Activated CD4-positive, alpha-beta T cell treated with anti-CD3 and anti-CD28 coated beads, Interleukin-2, amount 10 ng/mL, durations not matched to agents 24 days and 14 days (primary cell): ENCODE measurements around the gene NEDD4L. TPM values are rescaled to one million over a fixed set of nuclear protein-coding genes. Genes with fewer than 3 reads are reported as not detected.

Experiments
- DNase-seq: peaks from one replicate; pipeline ENCODE4 v3.0.0; 2022
- H3K27ac Mint-ChIP-seq: one replicate; pipeline ENCODE4 v1.8.0; 2022; ENCODE audit warnings: mild to moderate bottlenecking, mixed read lengths
- H3K27me3 Mint-ChIP-seq: one replicate; pipeline ENCODE4 v1.8.0; 2022; ENCODE audit warnings: mixed read lengths
- H3K36me3 Mint-ChIP-seq: one replicate; pipeline ENCODE4 v1.8.0; 2022; ENCODE audit warnings: low read depth, mild to moderate bottlenecking, mixed read lengths
- H3K4me1 Mint-ChIP-seq: one replicate; pipeline ENCODE4 v1.8.0; 2021; ENCODE audit warnings: mixed read lengths
- H3K4me3 Mint-ChIP-seq: one replicate; pipeline ENCODE4 v1.8.0; 2022; ENCODE audit warnings: mild to moderate bottlenecking, moderate library complexity, mixed read lengths
- H3K9me3 Mint-ChIP-seq: one replicate; pipeline ENCODE4 v1.8.0; 2021; ENCODE audit warnings: mixed read lengths
- intact Hi-C: fragments of 100-400 bp; cut with micrococcal nuclease; formaldehyde crosslinking; loops from one replicate; pipeline ENCODE4 v1.15.1; 2023
- total RNA-seq: library from RNA; stranded (reverse); gene quantifications from 2 replicates; pipeline ENCODE4 v1.2.3, GENCODE V29; 2022

NEDD4L gene
- total RNA-seq, 1 donor from 2014 or later: 4.2 TPM

GRCh38 chr18:58069721-58070292, 25.8 kb downstream of the NEDD4L start:
- Mint-ChIP-seq H3K9me3 (no peaks in the 10 kb centered on the region), H3K36me3 (no peaks in the 10 kb centered on the region), H3K4me3 (no peak overlapping the region), H3K27me3 (peaks cover 18% of the 10 kb centered on the region), H3K27ac (no peak overlapping the region), H3K4me1 (no peaks in the 10 kb centered on the region)
- DNase-seq: no peak
- intact Hi-C loops: no loop called here

DNA sequence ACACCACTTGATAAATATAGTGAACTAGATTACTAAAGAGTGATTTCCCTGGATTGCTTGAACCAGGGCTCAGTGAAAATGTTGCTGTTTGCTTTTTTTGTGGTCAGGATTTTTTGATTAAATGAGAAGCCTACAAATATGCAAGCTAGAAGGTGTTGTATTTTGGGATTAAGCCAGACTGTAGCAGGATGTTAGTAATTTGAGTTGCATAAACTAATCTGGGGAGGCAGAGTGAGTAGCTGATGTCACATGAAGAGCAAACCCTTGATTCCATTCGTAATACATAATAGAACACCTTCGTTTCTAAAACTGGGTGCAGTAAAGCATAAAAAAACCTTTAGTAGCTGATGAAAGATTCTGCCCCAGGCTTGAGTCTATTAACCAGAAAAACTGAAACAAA, 32.0 kb downstream of the NEDD4L start:
- Mint-ChIP-seq H3K27ac (no peak overlapping the region), H3K27me3 (peaks cover 12% of the 10 kb centered on the region), H3K4me3 (no peak overlapping the region), H3K4me1 (no peaks in the 10 kb centered on the region), H3K9me3 (no peaks in the 10 kb centered on the region), H3K36me3 (no peaks in the 10 kb centered on the region)
- no peak for DNase-seq
- intact Hi-C loops: no loop called here

DNA sequence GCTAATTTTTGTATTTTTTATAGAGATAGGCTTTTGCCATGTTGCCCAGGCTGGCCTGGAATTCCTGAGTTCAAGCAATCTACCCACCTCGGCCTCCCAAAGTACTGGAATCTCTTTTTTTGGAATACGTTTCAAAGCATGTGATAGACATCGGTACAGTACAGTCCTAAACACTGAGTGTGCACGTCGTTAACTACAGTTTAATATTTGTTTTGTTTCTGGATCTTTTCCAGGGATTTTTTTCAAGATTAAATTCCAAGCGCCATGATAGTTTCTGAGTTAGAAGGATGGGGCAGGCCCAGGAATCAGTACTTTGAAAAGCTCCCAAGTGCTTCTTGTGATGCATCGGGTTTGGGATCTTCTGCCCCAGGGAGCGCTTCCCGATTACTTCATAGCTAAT, 33.3 kb downstream of the NEDD4L start:
- Mint-ChIP-seq H3K4me3 (no peak overlapping the region), H3K27ac (no peak overlapping the region), H3K9me3 (no peaks in the 10 kb centered on the region), H3K4me1 (no peaks in the 10 kb centered on the region), H3K27me3 (peaks cover 6% of the 10 kb centered on the region), H3K36me3 (no peaks in the 10 kb centered on the region)
- no peak for DNase-seq
- intact Hi-C loops: no loop called here

DNA sequence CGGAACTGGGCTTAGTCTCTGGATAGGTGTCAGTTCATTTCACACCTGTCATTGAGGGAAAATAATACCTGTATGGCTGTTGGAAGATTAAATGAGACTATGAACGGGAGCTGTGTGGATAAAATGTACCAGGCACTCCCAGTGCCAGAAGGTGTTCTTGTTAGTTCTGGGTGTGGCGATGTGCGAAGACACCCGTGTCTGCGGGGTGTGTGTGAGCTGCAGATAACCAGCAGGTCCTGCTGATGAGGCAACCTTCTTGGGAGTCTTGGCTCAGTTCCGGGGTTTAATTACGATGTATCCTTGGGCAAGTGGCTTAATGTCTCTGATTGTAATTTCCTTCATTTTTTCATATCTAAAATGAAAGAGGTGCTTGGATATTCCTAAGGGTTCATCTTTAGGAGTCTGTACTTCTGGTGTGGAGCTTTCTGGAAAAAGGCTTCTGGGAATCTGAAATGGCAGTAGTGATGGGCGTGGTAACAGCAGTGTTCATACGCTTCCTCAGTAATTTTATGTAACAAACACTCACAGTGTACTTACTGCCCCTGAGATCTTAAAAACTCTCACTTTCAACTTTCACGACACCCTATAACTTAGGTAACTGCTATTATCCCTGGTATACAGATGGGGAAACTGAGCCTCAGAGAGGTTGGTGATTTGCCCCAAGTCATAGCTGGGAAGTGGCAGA, 35.0 kb downstream of the NEDD4L start:
- Mint-ChIP-seq H3K9me3 (no peaks in the 10 kb centered on the region), H3K27ac (no peak overlapping the region), H3K36me3 (no peaks in the 10 kb centered on the region), H3K4me3 (no peak overlapping the region), H3K4me1 (no peaks in the 10 kb centered on the region), H3K27me3 (peaks cover 3% of the 10 kb centered on the region)
- DNase-seq: no peak
- intact Hi-C loops: no loop called here

DNA sequence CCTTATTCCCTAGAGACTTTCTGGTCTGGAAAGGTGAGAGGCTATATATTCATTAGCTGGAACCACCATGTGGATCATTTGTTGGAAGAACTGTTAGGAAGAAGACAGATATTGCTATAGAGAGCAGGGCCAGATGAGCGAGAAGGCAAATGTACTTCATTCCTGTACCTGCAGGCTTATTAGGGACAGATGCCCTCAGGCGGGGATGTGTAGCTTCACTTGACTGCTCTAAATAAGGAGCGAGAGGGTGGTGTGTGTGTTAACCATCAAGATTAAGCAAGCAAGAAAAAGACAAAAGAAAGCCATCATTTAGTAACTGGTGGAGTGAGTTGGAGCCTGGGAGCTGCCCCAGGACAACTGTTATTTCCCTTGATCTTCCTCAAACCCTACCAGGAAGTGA, 36.4 kb downstream of the NEDD4L start:
- H3K4me3 Mint-ChIP-seq: no peak overlapping the region
- peaks cover 7% of the 10 kb centered on the region for H3K27me3 Mint-ChIP-seq
- DNase-seq: no peak
- H3K9me3 Mint-ChIP-seq: no peaks in the 10 kb centered on the region
- H3K4me1 Mint-ChIP-seq: no peaks in the 10 kb centered on the region
- H3K36me3 Mint-ChIP-seq: no peaks in the 10 kb centered on the region
- no peak overlapping the region for H3K27ac Mint-ChIP-seq
- intact Hi-C loops: no loop called here

DNA sequence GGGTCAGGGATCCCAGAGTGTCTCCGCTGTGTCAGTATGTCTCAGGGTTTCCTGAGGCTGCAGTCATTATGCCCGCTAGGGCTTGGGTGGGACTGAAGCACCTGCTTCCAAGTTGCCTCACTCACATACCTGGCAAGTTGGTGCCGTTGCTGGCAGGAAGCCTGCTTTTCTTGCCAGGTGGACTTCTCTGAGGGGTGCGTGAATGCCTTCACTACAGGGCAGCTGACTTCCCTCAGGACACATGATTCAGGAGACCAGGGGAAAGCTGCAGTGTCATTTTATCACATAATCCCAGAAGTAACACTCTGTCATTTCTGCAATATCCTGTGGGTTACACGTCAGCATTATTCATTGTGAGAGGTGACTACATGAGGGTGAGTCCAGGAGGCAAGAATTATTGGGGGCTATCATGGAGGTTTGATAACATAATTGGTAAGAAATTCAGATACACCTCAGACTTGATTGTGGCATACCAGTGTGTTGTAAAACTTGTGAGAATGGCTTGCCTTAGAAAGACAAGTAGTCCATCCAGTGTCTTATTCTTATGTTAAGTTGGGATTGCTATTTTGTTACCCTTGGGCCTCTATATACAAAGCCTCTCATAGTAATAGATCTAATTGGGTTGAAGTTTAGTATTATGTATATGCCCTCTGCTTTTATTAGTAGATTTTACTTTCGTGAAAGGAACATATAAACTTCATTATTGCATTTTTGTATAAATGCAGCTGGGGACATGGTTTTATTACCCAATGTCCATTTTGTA, 44.1 kb downstream of the NEDD4L start:
- Mint-ChIP-seq H3K27me3 (peaks cover 12% of the 10 kb centered on the region), H3K27ac (no peak overlapping the region), H3K4me3 (no peak overlapping the region), H3K4me1 (peaks cover 4% of the 10 kb centered on the region), H3K9me3 (no peaks in the 10 kb centered on the region), H3K36me3 (no peaks in the 10 kb centered on the region)
- no peak for DNase-seq
- intact Hi-C loops: no loop called here

- Mint-ChIP-seq H3K4me1 (peaks cover 4% of the 10 kb centered on the region), H3K27ac (no peak overlapping the region), H3K4me3 (no peak overlapping the region), H3K36me3 (no peaks in the 10 kb centered on the region), H3K9me3 (no peaks in the 10 kb centered on the region), H3K27me3 (peaks cover 12% of the 10 kb centered on the region)
- intact Hi-C loops: no loop called here
- no peak for DNase-seq
These were observed 44.7 kb downstream of the NEDD4L start for GRCh38 chr18:58088691-58089065.

- DNase-seq: no peak
- H3K4me3 Mint-ChIP-seq: no peak overlapping the region
- no peaks in the 10 kb centered on the region for H3K9me3 Mint-ChIP-seq
- no peak overlapping the region for H3K27ac Mint-ChIP-seq
- intact Hi-C loops: no loop called here
- H3K4me1 Mint-ChIP-seq: peaks cover 4% of the 10 kb centered on the region
- H3K27me3 Mint-ChIP-seq: peaks cover 6% of the 10 kb centered on the region
- H3K36me3 Mint-ChIP-seq: no peaks in the 10 kb centered on the region
These were observed 47.1 kb downstream of the NEDD4L start for GRCh38 chr18:58091099-58091611.

- Mint-ChIP-seq H3K36me3 (no peaks in the 10 kb centered on the region), H3K4me1 (no peaks in the 10 kb centered on the region), H3K4me3 (no peak overlapping the region), H3K9me3 (no peaks in the 10 kb centered on the region), H3K27ac (no peak overlapping the region), H3K27me3 (no peaks in the 10 kb centered on the region)
- intact Hi-C loops: no loop called here
- no peak for DNase-seq
These were observed 49.3 kb downstream of the NEDD4L start for GRCh38 chr18:58093311-58093803.

- Mint-ChIP-seq H3K27ac (no peak overlapping the region), H3K4me3 (no peak overlapping the region), H3K9me3 (no peaks in the 10 kb centered on the region)
These were observed 51.2 kb downstream of the NEDD4L start for GRCh38 chr18:58095222-58095621.

GRCh38 chr18:58095655-58096054, 51.6 kb downstream of the NEDD4L start:
- no peak for DNase-seq
- Mint-ChIP-seq H3K36me3 (no peaks in the 10 kb centered on the region), H3K27ac (no peak overlapping the region), H3K4me3 (no peak overlapping the region), H3K4me1 (no peaks in the 10 kb centered on the region), H3K27me3 (no peaks in the 10 kb centered on the region), H3K9me3 (no peaks in the 10 kb centered on the region)
- intact Hi-C loops: no loop called here

More at GRCh38 chr18:58095222-58095621, 51.2 kb downstream of the NEDD4L start:
- H3K27me3 Mint-ChIP-seq: no peaks in the 10 kb centered on the region
- no peaks in the 10 kb centered on the region for H3K36me3 Mint-ChIP-seq
- no peaks in the 10 kb centered on the region for H3K4me1 Mint-ChIP-seq
- intact Hi-C loops: no loop called here
- DNase-seq: no peak

- H3K27ac Mint-ChIP-seq: no peak overlapping the region
- intact Hi-C loops: no loop called here
These were observed 52.6 kb downstream of the NEDD4L start for GRCh38 chr18:58096658-58097057.

DNA sequence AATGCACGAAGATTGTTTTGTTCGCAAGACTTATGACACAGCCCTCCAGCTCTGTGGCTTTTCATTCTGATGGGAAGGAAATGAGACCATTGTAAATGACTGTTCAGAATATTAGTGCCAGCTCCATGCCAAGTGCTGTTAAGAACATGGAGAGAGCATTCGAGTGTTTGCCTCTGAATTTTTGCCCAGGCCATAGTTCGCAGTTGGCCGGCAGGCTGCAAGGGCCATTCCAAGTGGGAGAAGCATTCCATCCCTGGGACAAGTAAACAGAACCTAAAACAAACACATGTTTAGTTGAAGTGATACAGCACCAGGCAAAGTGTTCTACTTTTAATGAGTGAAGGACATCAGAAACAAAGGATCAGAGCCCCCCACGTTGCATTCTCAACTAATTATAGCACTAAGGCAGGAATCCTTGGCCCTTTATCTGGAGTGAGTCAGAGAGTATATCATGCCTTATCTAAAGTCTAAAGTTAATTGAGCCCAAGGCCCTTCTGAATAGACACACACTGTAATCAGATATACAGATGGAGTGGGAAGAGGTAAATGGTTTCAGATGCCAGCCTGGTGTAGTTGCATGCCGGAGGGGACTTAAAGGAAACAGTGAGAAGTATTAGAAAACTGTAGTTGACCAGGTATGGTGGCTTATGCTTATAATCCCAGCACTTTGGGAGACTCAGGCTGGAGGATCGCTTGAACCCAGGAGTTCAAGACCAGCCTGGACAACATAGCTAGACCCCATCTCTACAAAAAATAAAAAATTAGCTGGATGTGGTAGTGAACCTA, 53.3 kb downstream of the NEDD4L start:
- no peak for DNase-seq
- Mint-ChIP-seq H3K27me3 (peaks cover 11% of the 10 kb centered on the region), H3K36me3 (no peaks in the 10 kb centered on the region), H3K9me3 (no peaks in the 10 kb centered on the region), H3K4me3 (no peak overlapping the region), H3K4me1 (no peaks in the 10 kb centered on the region), H3K27ac (no peak overlapping the region)
- intact Hi-C loops: no loop called here

More at GRCh38 chr18:58096658-58097057, 52.6 kb downstream of the NEDD4L start:
- H3K36me3 Mint-ChIP-seq: no peaks in the 10 kb centered on the region
- no peaks in the 10 kb centered on the region for H3K4me1 Mint-ChIP-seq
- H3K9me3 Mint-ChIP-seq: no peaks in the 10 kb centered on the region
- no peak overlapping the region for H3K4me3 Mint-ChIP-seq
- peaks cover 6% of the 10 kb centered on the region for H3K27me3 Mint-ChIP-seq
- no peak for DNase-seq

- Mint-ChIP-seq H3K27me3 (peaks cover 12% of the 10 kb centered on the region), H3K9me3 (no peaks in the 10 kb centered on the region), H3K36me3 (no peaks in the 10 kb centered on the region), H3K27ac (no peak overlapping the region), H3K4me1 (no peaks in the 10 kb centered on the region), H3K4me3 (no peak overlapping the region)
- intact Hi-C loops: no loop called here
- no peak for DNase-seq
These were observed 53.8 kb downstream of the NEDD4L start for GRCh38 chr18:58097907-58098166.
